Measurements from ENCODE around the gene GCK. TPM values are rescaled to one million over a fixed set of nuclear protein-coding genes. Genes with fewer than 3 reads are reported as not detected.
"Not testable (repeated sequence)": the region's sequence is repeated elsewhere in the genome, so short reads cannot be mapped to it uniquely, and the experiment has no call there.

GCK gene
- total and polyA plus RNA-seq, 12 donors: 0.09 to 2.1 (median 0.50) TPM; not detected in 3

DNA sequence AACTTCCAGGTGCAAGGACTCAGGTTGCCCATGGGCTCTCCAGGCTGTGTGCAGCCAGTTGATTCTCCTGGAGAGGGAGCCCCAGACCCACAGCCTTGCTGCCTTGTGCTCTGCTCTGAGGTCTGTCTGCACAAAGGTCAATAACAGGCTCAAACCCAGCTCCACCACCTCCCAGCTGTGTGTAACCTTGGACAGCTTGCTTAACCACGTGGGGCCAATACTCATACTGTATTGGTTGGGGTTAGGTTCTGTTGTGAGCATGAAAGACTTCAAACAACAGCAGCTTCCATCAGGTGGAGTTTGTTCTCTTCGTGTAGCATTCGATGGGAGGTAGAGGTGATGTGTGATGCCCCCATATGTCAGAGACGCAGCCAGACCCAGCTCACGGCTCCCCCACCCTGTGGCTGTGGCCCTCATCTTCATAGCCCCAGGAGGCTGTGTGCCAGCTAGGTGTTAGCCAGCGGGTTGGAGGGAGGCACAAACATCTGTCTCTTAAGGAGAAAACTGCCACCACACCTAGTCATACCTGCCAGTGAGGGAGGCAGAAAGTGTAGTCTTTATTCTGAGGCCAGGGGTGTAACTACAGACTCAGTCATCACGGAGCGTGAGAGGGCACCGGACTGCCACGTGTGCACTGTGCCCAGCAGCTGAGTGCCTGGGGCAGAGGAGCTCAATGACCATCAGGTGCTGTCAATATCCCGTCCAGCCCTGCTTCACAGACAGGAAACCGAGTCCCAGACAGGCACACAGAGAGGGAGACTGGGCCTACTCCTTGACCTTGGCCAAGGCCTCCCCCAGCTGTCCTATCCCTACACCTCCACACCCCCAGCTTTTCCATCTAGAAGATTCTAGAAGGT is 57.8 kb downstream of the GCK start:
- 65 to 83% (median 68%) methylated on average over 6 to 12 of the region's 12 CpGs for WGBS, 4 donors
- no peaks in the 10 kb centered on the region for H3K9me3 ChIP-seq (replicated peaks in 1 of 3)
- H3K4me1 ChIP-seq (replicated peaks in 1 of 2): no peaks in the 10 kb centered on the region
- H3K27me3 ChIP-seq: no peaks in the 10 kb centered on the region
- TF ChIP-seq, protein P1, sequence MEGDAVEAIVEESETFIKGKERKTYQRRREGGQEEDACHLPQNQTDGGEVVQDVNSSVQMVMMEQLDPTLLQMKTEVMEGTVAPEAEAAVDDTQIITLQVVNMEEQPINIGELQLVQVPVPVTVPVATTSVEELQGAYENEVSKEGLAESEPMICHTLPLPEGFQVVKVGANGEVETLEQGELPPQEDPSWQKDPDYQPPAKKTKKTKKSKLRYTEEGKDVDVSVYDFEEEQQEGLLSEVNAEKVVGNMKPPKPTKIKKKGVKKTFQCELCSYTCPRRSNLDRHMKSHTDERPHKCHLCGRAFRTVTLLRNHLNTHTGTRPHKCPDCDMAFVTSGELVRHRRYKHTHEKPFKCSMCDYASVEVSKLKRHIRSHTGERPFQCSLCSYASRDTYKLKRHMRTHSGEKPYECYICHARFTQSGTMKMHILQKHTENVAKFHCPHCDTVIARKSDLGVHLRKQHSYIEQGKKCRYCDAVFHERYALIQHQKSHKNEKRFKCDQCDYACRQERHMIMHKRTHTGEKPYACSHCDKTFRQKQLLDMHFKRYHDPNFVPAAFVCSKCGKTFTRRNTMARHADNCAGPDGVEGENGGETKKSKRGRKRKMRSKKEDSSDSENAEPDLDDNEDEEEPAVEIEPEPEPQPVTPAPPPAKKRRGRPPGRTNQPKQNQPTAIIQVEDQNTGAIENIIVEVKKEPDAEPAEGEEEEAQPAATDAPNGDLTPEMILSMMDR (IDR thresholded peaks at IDR 0.05): no peak
- TF ChIP-seq POLR2A (IDR thresholded peaks at IDR 0.05): no peak
- DNase-seq: peak in 2 of 7 donors; percentile 51 to 63
- no peaks in the 10 kb centered on the region for H3K36me3 ChIP-seq (replicated peaks in 1 of 2)
- H3K27ac ChIP-seq: no peak overlapping the region
- intact Hi-C loops (cut with DNase I): no loop called here
- no peak overlapping the region for H3K4me3 ChIP-seq

DNA sequence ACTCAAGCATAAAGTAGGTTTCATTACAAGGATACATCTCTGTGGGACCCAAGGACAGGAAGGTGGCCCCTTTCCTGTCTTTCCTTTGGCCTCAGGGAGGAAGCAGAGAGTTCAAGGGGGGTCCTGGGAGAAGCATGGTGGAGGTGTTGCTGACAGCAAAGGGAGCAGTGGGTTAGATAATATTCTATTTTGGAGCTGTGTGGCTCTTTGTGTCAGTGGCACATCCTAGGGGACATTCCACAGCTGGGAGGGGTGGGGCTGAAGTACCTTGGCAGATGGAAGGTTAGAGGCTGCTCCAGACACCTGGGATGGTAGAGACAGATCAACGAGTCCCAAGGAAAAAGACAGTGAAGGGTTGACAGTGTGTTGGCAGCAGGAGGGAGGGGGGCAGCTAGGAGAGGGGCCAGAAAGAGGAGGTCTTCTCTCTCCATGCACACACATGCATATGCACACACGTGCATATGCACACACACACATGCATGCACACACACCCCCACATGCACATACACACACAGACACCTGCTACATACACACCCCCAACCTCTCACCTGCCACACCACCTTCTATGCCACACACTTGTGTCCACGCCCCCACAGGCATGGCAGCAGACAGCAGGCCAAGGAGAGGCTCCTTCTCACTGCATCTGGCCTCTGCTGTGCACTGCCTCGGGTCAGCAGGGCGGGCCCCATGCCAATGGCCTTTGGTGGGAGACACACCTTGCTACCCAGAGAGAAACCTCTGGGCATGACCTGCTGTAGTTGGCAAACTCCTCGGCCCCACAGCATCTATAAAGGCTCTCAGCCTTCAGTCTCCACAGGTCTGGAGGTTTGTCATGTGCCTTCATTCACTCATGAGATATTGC is 60.3 kb downstream of the GCK start:
- H3K9me3 ChIP-seq (replicated peaks in 1 of 3): no peaks in the 10 kb centered on the region
- no peaks in the 10 kb centered on the region for H3K4me1 ChIP-seq (replicated peaks in 1 of 2)
- no peak for DNase-seq
- H3K4me3 ChIP-seq: no peak overlapping the region
- H3K27ac ChIP-seq: no peak overlapping the region
- H3K27me3 ChIP-seq: no peaks in the 10 kb centered on the region
- intact Hi-C loops (cut with DNase I): no loop called here
- H3K36me3 ChIP-seq (replicated peaks in 1 of 2): no peaks in the 10 kb centered on the region
- no peak for TF ChIP-seq POLR2A (IDR thresholded peaks at IDR 0.05)
- TF ChIP-seq, protein P1 (IDR thresholded peaks at IDR 0.05): no peak
- 74 to 80% (median 78%) methylated on average over 5 to 6 of the region's 6 CpGs for WGBS, 4 donors

DNA sequence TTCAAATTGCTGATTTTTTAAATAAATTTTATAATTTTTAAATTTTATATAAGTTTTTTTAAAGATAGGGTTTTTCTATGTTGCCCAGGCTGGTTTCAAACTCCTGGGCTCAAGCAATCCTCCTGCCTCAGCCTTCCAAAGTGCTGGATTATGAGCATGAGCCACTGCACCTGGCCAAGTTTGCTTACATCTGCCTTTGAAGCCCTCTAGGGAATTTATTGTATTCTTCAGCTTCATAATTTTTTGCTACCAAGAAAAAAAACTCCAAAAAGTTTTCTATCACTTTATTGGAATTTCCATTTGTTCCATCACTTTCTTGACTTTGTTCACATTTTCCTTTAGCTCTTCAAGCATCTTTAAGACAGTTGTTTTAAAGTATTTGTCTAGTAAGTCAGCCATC is 62.1 kb downstream of the GCK start:
- no peak overlapping the region for H3K4me3 ChIP-seq
- no peaks in the 10 kb centered on the region for H3K9me3 ChIP-seq (replicated peaks in 1 of 3)
- no peaks in the 10 kb centered on the region for H3K27me3 ChIP-seq
- intact Hi-C loops (cut with DNase I): no loop called here
- H3K36me3 ChIP-seq (replicated peaks in 1 of 2): no peaks in the 10 kb centered on the region
- TF ChIP-seq, protein P1 (IDR thresholded peaks at IDR 0.05): no peak
- TF ChIP-seq POLR2A (IDR thresholded peaks at IDR 0.05): no peak
- DNase-seq: no peak
- H3K4me1 ChIP-seq (replicated peaks in 1 of 2): peaks cover 7 to 8% of the 10 kb centered on the region in 2 donors
- H3K27ac ChIP-seq: no peak overlapping the region

DNA sequence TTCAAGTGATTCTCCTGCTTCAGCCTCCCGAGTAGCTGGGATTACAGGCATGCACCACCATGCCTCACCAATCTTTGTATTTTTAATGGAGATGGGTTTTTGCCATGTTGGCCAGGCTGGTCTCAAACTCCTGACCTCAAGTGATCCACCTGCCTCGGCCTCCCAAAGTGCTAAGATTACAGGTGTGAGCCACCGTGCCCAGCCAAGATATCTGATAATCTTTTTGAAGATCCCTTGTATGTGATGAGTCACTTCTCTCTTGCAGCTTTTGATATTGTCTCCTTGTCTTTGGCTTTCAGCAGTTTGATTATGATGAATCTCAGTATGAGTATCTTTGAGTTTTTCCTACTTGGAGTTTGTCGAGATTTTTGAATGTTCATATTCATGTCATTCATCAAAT is 62.7 kb downstream of the GCK start:
- H3K4me1 ChIP-seq (replicated peaks in 1 of 2): peaks cover 7 to 14% of the 10 kb centered on the region in 2 donors
- H3K4me3 ChIP-seq; H3K27me3 ChIP-seq; DNase-seq; H3K36me3 ChIP-seq (replicated peaks in 1 of 2); H3K27ac ChIP-seq; H3K9me3 ChIP-seq (replicated peaks in 1 of 3); intact Hi-C loops (cut with DNase I): not testable (repeated sequence)
- 83 to 99% (median 88%) methylated on average over 4 of the region's 4 CpGs for whole genome bisulfite sequencing, 4 donors

Data from adrenal gland (tissue), 12 donors.